ENCODE data around the gene IFNLR1. TPM values are rescaled to one million over a fixed set of nuclear protein-coding genes. Genes with fewer than 3 reads are reported as not detected.

Gene IFNLR1
- total RNA-seq, 4 donors from 2014 or later = 10.4 to 16.4 (median 14.4) TPM

- no peak for DNase-seq (ENCODE audit: low spot score in 2 of 2)
- 25% methylated on average over 14 of the region's 14 CpGs for WGBS, 2 donors
- no peak overlapping the region for H3K4me3 ChIP-seq (ENCODE audit: low read depth, poor library complexity, severe bottlenecking)
- intact Hi-C loops (cut with DNase I; ENCODE audit: low total_unique reads) = no loop called here
- no peak for TF ChIP-seq POLR2A (IDR thresholded peaks at IDR 0.05)
- TF ChIP-seq CTCF (IDR thresholded peaks at IDR 0.05) = no peak
Measured at GRCh38 chr1:24216276-24217074, 29.4 kb upstream of the IFNLR1 start.

- intact Hi-C loops (cut with DNase I; ENCODE audit: low total_unique reads) = no loop called here
- TF ChIP-seq POLR2A (IDR thresholded peaks at IDR 0.05) = no peak
- no peak for TF ChIP-seq CTCF (IDR thresholded peaks at IDR 0.05)
- no peak overlapping the region for H3K4me3 ChIP-seq (ENCODE audit: low read depth, poor library complexity, severe bottlenecking)
- 91% methylated on average over 6 of the region's 6 CpGs for WGBS, 2 donors
- DNase-seq (ENCODE audit: low spot score in 2 of 2) = no peak
Measured at GRCh38 chr1:24215226-24215814, 28.2 kb upstream of the IFNLR1 start.

- TF ChIP-seq CTCF (IDR thresholded peaks at IDR 0.05) (no peak), POLR2A (IDR thresholded peaks at IDR 0.05) (no peak)
- no peak overlapping the region for H3K4me3 ChIP-seq (ENCODE audit: low read depth, poor library complexity, severe bottlenecking)
- WGBS, 2 donors = 54 to 55% methylated on average over 2 of the region's 2 CpGs
- no peak for DNase-seq (ENCODE audit: low spot score in 2 of 2)
- intact Hi-C loops (cut with DNase I; ENCODE audit: low total_unique reads) = no loop called here
Measured at GRCh38 chr1:24212376-24212775, 25.3 kb upstream of the IFNLR1 start.

GRCh38 chr1:24210195-24210627 is 23.1 kb upstream of the IFNLR1 start:
- no peak for DNase-seq (ENCODE audit: low spot score in 2 of 2)
- TF ChIP-seq POLR2A (IDR thresholded peaks at IDR 0.05) (no peak), CTCF (IDR thresholded peaks at IDR 0.05) (no peak)
- WGBS, 2 donors = 90 to 91% methylated on average over 10 of the region's 10 CpGs
- H3K4me3 ChIP-seq (ENCODE audit: low read depth, poor library complexity, severe bottlenecking) = no peak overlapping the region
- intact Hi-C loops (cut with DNase I; ENCODE audit: low total_unique reads) = no loop called here

GRCh38 chr1:24209097-24209496 is 22.0 kb upstream of the IFNLR1 start:
- WGBS, 2 donors = 89 to 95% methylated on average over 5 of the region's 5 CpGs
- intact Hi-C loops (cut with DNase I; ENCODE audit: low total_unique reads) = loop anchor here (10.0 kb wide), 1 partner anchor 116 kb away; no protein-coding TSS in a partner anchor
- DNase-seq (ENCODE audit: low spot score in 2 of 2) = no peak
- no peak overlapping the region for H3K4me3 ChIP-seq (ENCODE audit: low read depth, poor library complexity, severe bottlenecking)
- TF ChIP-seq CTCF (IDR thresholded peaks at IDR 0.05) (no peak), POLR2A (IDR thresholded peaks at IDR 0.05) (no peak)
